ENCODE data around the gene GADD45G. TPM values are rescaled to one million over a fixed set of nuclear protein-coding genes. Genes with fewer than 3 reads are reported as not detected.

The GADD45G gene
- total RNA-seq, 2 experiments from 2014 or later, result 3.7 to 5.0 TPM

- peaks cover 1% of the 10 kb centered on the region for H3K27me3 Mint-ChIP-seq
- no peak overlapping the region for H3K27ac Mint-ChIP-seq
- DNase-seq (no peak), ATAC-seq (no peak)
- ChIA-PET CTCF (interaction anchor here (1.0 to 2.0 kb wide), 2 partner anchors 310 to 493 kb away, joined by 3 to 6 read pairs; no protein-coding TSS in a partner anchor), POLR2A (no interaction called here)
- peaks cover 18% of the 10 kb centered on the region for H3K4me1 Mint-ChIP-seq (ENCODE audit: low read depth)
- intact Hi-C loops (cut with micrococcal nuclease), result loop anchor here (10.0 kb wide), 1 partner anchor 96 kb away; no protein-coding TSS in a partner anchor
- no peaks in the 10 kb centered on the region for H3K9me3 Mint-ChIP-seq
- TF ChIP-seq CTCF (IDR thresholded peaks at IDR 0.05), result no peak
- no peaks in the 10 kb centered on the region for H3K36me3 Mint-ChIP-seq (ENCODE audit: low read depth)
- H3K4me3 Mint-ChIP-seq, result no peak overlapping the region
Measured at GRCh38 chr9:89608641-89609335, 4.0 kb downstream of the GADD45G start.

- Mint-ChIP-seq H3K36me3 (ENCODE audit: low read depth) (no peaks in the 10 kb centered on the region), H3K9me3 (no peaks in the 10 kb centered on the region), H3K4me1 (ENCODE audit: low read depth) (peaks cover 22% of the 10 kb centered on the region), H3K27me3 (peaks cover 1% of the 10 kb centered on the region), H3K4me3 (no peak overlapping the region), H3K27ac (no peak overlapping the region)
- intact Hi-C loops (cut with micrococcal nuclease), result loop anchor here (10.0 kb wide), 1 partner anchor 95 kb away; no protein-coding TSS in a partner anchor
- ChIA-PET CTCF (interaction anchor here (1.0 to 3.7 kb wide), 4 partner anchors 12 to 493 kb away, joined by 3 to 14 read pairs (median 4); no protein-coding TSS in a partner anchor), POLR2A (interaction anchor here (0.6 kb wide), 1 partner anchor 49 kb away, joined by 3 read pairs; no protein-coding TSS in a partner anchor)
- no peak for ATAC-seq
- TF ChIP-seq CTCF (IDR thresholded peaks at IDR 0.05), result no peak
- no peak for DNase-seq
Measured at GRCh38 chr9:89609426-89610006, 4.7 kb downstream of the GADD45G start.

- Mint-ChIP-seq H3K4me1 (ENCODE audit: low read depth) (peaks cover 20% of the 10 kb centered on the region), H3K27ac (no peak overlapping the region), H3K27me3 (peaks cover 1% of the 10 kb centered on the region), H3K9me3 (no peaks in the 10 kb centered on the region), H3K36me3 (ENCODE audit: low read depth) (no peaks in the 10 kb centered on the region), H3K4me3 (no peak overlapping the region)
- CTCF ChIA-PET, result interaction anchor here (1.4 to 3.7 kb wide), 2 partner anchors 12 to 17 kb away, joined by 3 to 14 read pairs; no protein-coding TSS in a partner anchor
- no peak for ATAC-seq
- POLR2A ChIA-PET, result no interaction called here
- DNase-seq, result no peak
- intact Hi-C loops (cut with micrococcal nuclease), result no loop called here
- TF ChIP-seq CTCF (IDR thresholded peaks at IDR 0.05), result no peak
Measured at GRCh38 chr9:89610391-89610925, 5.6 kb downstream of the GADD45G start.

- Mint-ChIP-seq H3K9me3 (no peaks in the 10 kb centered on the region), H3K36me3 (ENCODE audit: low read depth) (no peaks in the 10 kb centered on the region), H3K4me1 (ENCODE audit: low read depth) (peaks cover 15% of the 10 kb centered on the region), H3K27me3 (peaks cover 1% of the 10 kb centered on the region), H3K27ac (no peak overlapping the region), H3K4me3 (no peak overlapping the region)
- CTCF ChIA-PET, result interaction anchor here (1.0 to 3.7 kb wide), 3 partner anchors 9 to 19 kb away, joined by 3 to 14 read pairs (median 5); no protein-coding TSS in a partner anchor
- TF ChIP-seq CTCF (IDR thresholded peaks at IDR 0.05), result no peak
- POLR2A ChIA-PET, result interaction anchor here (0.6 to 0.7 kb wide), 2 partner anchors 14 to 1767 kb away, joined by 3 read pairs; no protein-coding TSS in a partner anchor
- no peak for ATAC-seq
- no peak for DNase-seq
- intact Hi-C loops (cut with micrococcal nuclease), result no loop called here
Measured at GRCh38 chr9:89611425-89611824, 6.6 kb downstream of the GADD45G start.

Data from activated CD8-positive, alpha-beta T cell treated with anti-CD3 and anti-CD28 coated beads for 36 hours (primary cell).